ENCODE data around the gene CBX8.

DNA sequence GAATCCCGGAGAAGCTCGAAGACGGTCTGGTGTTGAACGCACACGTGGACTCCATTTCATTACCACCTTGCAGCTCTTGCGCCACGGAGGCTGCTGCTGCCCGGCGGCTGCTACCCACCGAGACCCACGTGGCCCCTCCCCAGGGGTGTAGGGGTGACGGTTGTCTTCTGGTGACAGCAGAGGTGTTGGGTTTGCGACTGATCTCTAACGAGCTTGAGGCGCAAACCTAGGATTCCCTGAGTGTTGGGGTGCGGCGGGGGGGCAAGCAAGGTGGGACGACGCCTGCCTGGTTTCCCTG lies 44.1 kb upstream of the CBX8 start:
- TF ChIP-seq POLR2A (IDR thresholded peaks at IDR 0.05; ENCODE audit: low read depth, low read length) (no peak), PAX5 (IDR thresholded peaks at IDR 0.05; ENCODE audit: insufficient read depth, low read length, severe bottlenecking) (no peak)
